HUES64 (cell line): ENCODE results near the gene PCSK1. TPM values are rescaled to one million over a fixed set of nuclear protein-coding genes. Genes with fewer than 3 reads are reported as not detected.

Source experiments
- H3K27ac ChIP-seq: 2 replicates; pipeline ENCODE4 v1.7.0; 2013; ENCODE audit warnings: low read depth, low read length, inconsistent platforms
- H3K27me3 ChIP-seq: 2 replicates; pipeline ENCODE4 v1.6.1; 2013; ENCODE audit warnings: mild to moderate bottlenecking, low read length; ENCODE audit not compliant: insufficient read depth
- H3K36me3 ChIP-seq: 2 replicates; pipeline ENCODE4 v1.6.1; 2013; ENCODE audit warnings: mild to moderate bottlenecking, low read length; ENCODE audit not compliant: insufficient read depth
- H3K4me1 ChIP-seq: 2 replicates; pipeline ENCODE4 v1.6.1; 2013; ENCODE audit warnings: mild to moderate bottlenecking, low read length, moderate library complexity; ENCODE audit not compliant: insufficient read depth
- H3K4me3 ChIP-seq: 2 replicates; pipeline ENCODE4 v1.5.1; 2013; ENCODE audit warnings: mild to moderate bottlenecking, low read length, moderate library complexity
- H3K9ac ChIP-seq: 2 replicates; pipeline ENCODE4 v1.6.1; 2013; ENCODE audit warnings: mild to moderate bottlenecking, low read depth, low read length
- H3K9me3 ChIP-seq: 2 replicates; pipeline ENCODE4 v1.6.1; 2013; ENCODE audit warnings: low read depth, low read length; ENCODE audit not compliant: insufficient read depth
- WGBS: fragments of 150-250, 120-280 bp; methylation state at CpG from one replicate; pipeline ENCODE4 v1.1.7; 2013; ENCODE audit warnings: missing lambda C conversion rate; 5-methylcytosine and 5-hydroxymethylcytosine counted together
- polyA plus RNA-seq, 2 experiments: library from polyadenylated mRNA; stranded (reverse); fragments of 50-300 nt; gene quantifications; one replicate each; pipeline ENCODE4 v1.2.3, GENCODE V29; 2013

Gene PCSK1
- polyA plus RNA-seq (2013, experiment 1 of 2), result 1.00 TPM
- 0.95 TPM for polyA plus RNA-seq (2013, experiment 2 of 2)

DNA sequence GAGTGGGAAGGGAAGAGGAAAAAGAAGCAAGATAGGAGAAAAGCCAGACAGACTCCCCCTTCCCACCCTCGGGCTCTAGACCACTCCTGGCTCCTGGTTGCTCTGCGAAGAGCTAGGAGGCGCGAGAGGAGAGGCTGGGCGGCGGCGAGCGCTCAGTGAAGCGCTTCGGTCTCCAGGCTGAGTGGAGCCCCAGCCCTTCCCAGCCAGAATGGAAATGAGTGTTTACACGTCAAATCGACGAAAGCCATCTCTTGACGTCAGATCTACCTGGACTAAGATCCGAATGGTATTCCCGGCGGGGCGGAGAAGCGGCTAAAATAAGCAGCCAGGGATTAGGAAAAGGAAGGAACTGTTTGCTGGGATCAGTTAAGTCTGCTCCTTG, at the start of gene PCSK1:
TSS of gene PCSK1 (minus strand) at position 183 of the 382 bp plus-strand sequence. CDS start 206 bp downstream, outside the sequence.
- H3K27ac ChIP-seq, result no peak within 1 kb of the TSS
- H3K4me3 ChIP-seq, result peak within 1 kb of the TSS; percentile 64
- peaks cover 66% of the 10 kb centered on the region for H3K27me3 ChIP-seq
- 0 out of 2 replicates have a peak within 1 kb of the TSS, but pooled peaks have one; percentile 35 for H3K9ac ChIP-seq
- no peaks in the 10 kb centered on the region for H3K9me3 ChIP-seq
- peaks cover 26% of the 10 kb centered on the region for H3K4me1 ChIP-seq
- no peaks in the 10 kb centered on the region for H3K36me3 ChIP-seq
- WGBS, result under 1% methylated on average over 19 of the region's 19 CpGs

DNA sequence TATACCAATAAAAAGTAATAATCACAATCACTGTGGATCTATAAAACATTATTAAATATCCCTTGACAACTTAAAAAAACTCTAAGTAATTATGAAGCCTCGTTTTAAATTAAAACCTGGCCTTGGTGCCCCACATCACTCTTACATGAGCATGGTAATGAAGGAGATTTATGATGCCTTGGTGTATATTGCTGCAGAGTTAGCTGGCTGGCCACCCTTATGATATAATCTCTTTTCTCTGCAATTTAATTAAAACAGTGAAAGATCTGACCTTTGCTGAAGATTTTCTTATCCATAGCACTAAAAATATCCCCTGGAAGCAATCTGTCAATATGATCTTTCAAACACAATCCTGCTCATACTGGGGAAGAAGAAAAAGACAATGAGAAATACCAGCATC, 48.8 kb upstream of the PCSK1 start:
- H3K36me3 ChIP-seq, result no peaks in the 10 kb centered on the region
- H3K9me3 ChIP-seq, result no peaks in the 10 kb centered on the region
- no peak overlapping the region for H3K4me3 ChIP-seq
- no peaks in the 10 kb centered on the region for H3K4me1 ChIP-seq
- 80% methylated on average over 1 of the region's 1 CpG for WGBS
- no peak overlapping the region for H3K9ac ChIP-seq
- no peaks in the 10 kb centered on the region for H3K27me3 ChIP-seq
- H3K27ac ChIP-seq, result no peak overlapping the region

DNA sequence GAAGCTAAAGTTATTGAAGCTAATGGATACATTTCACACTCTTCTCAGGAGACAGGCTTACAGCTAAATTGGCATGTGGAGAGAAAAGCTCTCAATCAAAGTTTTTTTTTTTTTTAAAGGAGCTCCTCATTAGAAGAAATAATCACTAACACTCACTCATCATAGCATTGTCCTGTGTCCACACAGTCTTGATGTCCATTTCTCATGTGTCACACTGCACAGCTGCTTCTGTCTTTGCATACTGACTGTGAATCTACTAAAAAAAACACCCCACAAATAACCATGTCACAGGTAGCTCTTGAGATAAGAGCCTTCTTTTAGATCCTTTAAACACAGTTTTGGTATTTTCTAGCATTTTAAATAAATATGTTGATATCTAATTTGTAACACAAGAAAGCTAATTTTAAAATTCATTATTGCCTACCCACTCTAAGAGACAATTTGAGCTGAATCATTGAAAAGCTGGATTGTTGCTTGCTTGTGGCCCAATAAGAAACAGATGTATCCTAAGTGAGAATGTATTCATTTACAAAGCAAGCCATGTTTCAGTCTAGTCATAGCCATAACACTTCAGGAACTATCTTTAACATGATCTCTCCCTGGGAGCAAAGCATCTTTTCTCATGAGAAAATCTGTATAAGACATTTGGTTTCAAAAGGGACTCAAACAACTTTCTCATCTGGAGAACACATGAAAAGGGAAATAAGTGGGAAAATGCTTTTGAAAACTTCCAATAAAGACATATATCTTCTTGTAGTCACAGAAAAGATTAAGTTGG, 48.1 kb upstream of the PCSK1 start:
- Histone ChIP-seq H3K27me3 (no peaks in the 10 kb centered on the region), H3K36me3 (no peaks in the 10 kb centered on the region), H3K4me3 (no peak overlapping the region), H3K9me3 (no peaks in the 10 kb centered on the region), H3K9ac (no peak overlapping the region), H3K27ac (no peak overlapping the region), H3K4me1 (no peaks in the 10 kb centered on the region)

DNA sequence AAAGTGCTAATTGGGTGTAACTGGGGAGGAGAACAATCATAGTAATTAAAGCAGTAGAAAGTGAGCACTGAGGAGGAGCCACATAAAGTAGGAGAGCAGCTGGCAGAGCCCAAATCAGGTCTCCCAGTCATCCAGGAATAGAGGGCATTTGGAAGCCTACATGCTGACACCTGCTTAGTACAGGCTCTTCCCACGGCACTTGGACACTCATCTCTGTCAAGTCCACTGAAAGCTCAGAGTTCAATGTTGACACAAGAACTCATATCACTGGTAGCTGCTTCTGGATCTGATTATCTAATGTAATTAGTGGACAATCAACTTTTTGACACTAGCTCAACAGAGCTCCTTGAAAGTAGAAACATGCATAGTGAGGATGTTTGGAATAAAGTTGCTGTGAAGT, 45.9 kb upstream of the PCSK1 start:
- no peaks in the 10 kb centered on the region for H3K4me1 ChIP-seq
- no peaks in the 10 kb centered on the region for H3K27me3 ChIP-seq
- 94% methylated on average over 1 of the region's 1 CpG for WGBS

DNA sequence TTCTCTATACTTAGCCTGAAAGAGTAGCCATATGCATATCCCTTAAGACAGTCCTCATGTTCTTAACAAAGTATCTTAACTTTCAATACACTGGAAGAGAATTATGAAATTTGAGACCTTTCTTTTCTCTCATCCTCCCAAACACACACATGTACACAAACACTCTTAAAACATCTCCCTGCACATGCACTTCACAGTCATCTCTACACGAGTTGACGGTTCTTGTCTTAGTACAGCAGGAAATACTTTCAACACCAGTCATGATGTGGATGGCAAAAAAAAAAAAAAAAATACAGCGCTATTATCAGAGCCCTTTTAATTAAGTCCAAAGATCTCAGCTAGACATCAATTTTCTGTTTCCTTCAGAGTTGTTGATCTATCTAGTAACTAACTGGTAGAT, 43.6 kb upstream of the PCSK1 start:
- no peaks in the 10 kb centered on the region for H3K27me3 ChIP-seq
- H3K36me3 ChIP-seq, result no peaks in the 10 kb centered on the region
- H3K9me3 ChIP-seq, result no peaks in the 10 kb centered on the region
- H3K27ac ChIP-seq, result no peak overlapping the region
- H3K9ac ChIP-seq, result no peak overlapping the region
- no peak overlapping the region for H3K4me3 ChIP-seq
- 99% methylated on average over 3 of the region's 3 CpGs for WGBS
- H3K4me1 ChIP-seq, result no peaks in the 10 kb centered on the region

More for the DNA sequence above, 45.9 kb upstream of the PCSK1 start:
- Histone ChIP-seq H3K36me3 (no peaks in the 10 kb centered on the region), H3K9ac (no peak overlapping the region), H3K9me3 (no peaks in the 10 kb centered on the region), H3K27ac (no peak overlapping the region), H3K4me3 (no peak overlapping the region)

DNA sequence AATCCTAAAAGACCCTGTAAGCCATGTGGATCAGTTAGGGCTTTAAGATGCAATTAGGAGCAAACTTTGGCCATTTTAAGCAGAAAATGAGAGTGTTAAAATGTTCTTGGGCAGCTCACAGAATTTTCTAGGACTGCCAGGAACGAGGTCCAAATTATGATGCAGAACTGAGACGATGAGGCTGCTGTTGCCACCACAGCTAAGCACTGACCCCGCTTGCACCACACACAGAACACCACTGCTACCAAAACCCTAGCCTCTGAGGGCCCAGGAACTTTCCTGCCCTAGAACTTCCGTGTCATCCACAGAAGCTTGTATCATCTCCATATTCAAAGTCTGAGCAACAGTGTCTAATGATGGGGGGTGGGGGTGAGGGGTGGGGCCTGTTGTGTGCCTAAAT, 41.0 kb upstream of the PCSK1 start:
- 93% methylated on average over 4 of the region's 4 CpGs for WGBS
- Histone ChIP-seq H3K27ac (no peak overlapping the region), H3K36me3 (no peaks in the 10 kb centered on the region), H3K4me1 (peaks cover 15% of the 10 kb centered on the region), H3K9ac (no peak overlapping the region), H3K4me3 (no peak overlapping the region), H3K27me3 (no peaks in the 10 kb centered on the region), H3K9me3 (no peaks in the 10 kb centered on the region)

DNA sequence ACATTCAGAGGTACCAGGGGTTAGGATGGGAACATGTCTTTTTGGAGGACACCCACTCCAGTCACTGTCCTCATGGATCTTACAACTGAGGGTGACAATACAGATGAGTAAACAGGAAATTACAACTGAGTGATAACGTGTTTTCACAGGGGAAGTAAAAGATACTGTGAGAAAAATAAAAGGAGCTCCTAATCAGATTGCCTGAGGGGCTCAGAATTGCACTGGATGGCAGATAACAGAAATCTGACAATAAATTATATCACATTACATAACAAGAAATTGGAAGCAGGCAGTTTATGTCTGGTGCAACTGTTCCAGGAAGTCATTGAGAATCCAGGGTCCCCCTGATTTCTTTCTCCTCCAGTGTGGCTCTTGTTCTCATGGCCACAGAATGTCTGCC, 40.1 kb upstream of the PCSK1 start:
- no peaks in the 10 kb centered on the region for H3K36me3 ChIP-seq
- no peak overlapping the region for H3K9ac ChIP-seq
- no peaks in the 10 kb centered on the region for H3K9me3 ChIP-seq
- H3K4me3 ChIP-seq, result no peak overlapping the region
- 95% methylated on average over 1 of the region's 1 CpG for WGBS
- H3K27me3 ChIP-seq, result no peaks in the 10 kb centered on the region
- H3K27ac ChIP-seq, result no peak overlapping the region
- peaks cover 15% of the 10 kb centered on the region for H3K4me1 ChIP-seq

DNA sequence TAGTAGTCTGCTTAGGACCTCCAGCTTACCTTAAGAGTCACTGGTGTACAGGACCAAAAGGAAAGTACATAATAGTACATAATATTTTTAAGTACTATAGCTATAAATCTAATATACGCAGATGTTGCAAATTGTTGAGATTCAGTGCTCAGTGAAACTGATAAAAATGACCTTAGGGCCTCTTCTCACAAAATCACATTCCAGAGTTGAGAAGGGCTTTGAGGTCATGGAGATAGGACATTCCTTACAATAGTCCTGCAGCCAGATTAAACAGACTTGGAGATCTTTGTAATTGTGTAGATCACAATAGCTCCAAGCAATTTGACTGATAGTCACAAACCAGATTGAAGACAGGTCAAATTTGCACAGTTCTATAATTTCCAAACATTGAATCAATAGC, 37.7 kb upstream of the PCSK1 start:
- no peaks in the 10 kb centered on the region for H3K9me3 ChIP-seq
- 100% methylated on average over 1 of the region's 1 CpG for WGBS
- no peak overlapping the region for H3K27ac ChIP-seq
- no peak overlapping the region for H3K4me3 ChIP-seq
- no peaks in the 10 kb centered on the region for H3K27me3 ChIP-seq
- H3K9ac ChIP-seq, result no peak overlapping the region
- no peaks in the 10 kb centered on the region for H3K36me3 ChIP-seq
- H3K4me1 ChIP-seq, result peaks cover 15% of the 10 kb centered on the region

DNA sequence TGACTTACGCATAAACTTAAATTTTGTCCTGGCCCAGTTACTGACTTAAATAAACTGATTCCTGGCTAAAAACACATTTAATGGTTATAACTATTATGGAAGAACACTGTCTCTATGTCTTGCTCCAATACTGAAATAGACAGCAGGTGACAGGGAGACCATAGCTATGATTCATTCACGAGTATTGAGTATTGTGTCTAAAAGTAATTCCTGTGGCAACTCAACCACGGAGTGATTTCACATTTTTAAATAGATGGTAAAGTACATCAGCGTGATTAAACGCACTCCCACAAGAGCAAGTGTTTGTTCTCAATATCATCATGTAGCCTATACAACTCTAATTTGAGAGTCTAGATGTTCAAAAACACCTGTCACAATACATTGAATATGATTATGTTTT, 35.9 kb upstream of the PCSK1 start:
- Histone ChIP-seq H3K27ac (no peak overlapping the region), H3K4me3 (no peak overlapping the region), H3K36me3 (no peaks in the 10 kb centered on the region), H3K9me3 (no peaks in the 10 kb centered on the region), H3K9ac (no peak overlapping the region), H3K27me3 (no peaks in the 10 kb centered on the region), H3K4me1 (peaks cover 15% of the 10 kb centered on the region)
- whole genome bisulfite sequencing, result 95% methylated on average over 5 of the region's 5 CpGs

DNA sequence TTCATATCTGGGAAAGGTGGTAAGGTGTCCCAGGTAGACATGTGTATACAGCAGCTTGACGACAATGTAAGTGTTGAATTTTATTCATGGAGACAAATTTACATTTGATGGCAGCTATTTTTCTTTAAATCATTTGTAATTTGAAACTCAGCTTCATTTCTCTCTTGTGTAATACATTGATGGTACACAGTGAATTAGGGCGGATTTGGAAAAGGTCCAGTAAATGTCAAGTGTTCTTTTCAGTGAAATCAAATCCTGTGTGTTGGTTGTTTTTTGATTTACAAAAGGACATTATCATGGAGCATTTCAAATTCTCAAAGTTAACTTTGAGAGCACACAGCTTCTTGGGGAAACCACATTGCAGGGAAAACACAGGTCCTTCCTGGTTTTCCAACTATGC, 30.0 kb upstream of the PCSK1 start:
- no peaks in the 10 kb centered on the region for H3K4me1 ChIP-seq
- H3K36me3 ChIP-seq, result no peaks in the 10 kb centered on the region
- H3K4me3 ChIP-seq, result no peak overlapping the region
- no peaks in the 10 kb centered on the region for H3K27me3 ChIP-seq
- H3K9ac ChIP-seq, result no peak overlapping the region
- H3K27ac ChIP-seq, result no peak overlapping the region
- 92% methylated on average over 2 of the region's 2 CpGs for WGBS
- H3K9me3 ChIP-seq, result no peaks in the 10 kb centered on the region

DNA sequence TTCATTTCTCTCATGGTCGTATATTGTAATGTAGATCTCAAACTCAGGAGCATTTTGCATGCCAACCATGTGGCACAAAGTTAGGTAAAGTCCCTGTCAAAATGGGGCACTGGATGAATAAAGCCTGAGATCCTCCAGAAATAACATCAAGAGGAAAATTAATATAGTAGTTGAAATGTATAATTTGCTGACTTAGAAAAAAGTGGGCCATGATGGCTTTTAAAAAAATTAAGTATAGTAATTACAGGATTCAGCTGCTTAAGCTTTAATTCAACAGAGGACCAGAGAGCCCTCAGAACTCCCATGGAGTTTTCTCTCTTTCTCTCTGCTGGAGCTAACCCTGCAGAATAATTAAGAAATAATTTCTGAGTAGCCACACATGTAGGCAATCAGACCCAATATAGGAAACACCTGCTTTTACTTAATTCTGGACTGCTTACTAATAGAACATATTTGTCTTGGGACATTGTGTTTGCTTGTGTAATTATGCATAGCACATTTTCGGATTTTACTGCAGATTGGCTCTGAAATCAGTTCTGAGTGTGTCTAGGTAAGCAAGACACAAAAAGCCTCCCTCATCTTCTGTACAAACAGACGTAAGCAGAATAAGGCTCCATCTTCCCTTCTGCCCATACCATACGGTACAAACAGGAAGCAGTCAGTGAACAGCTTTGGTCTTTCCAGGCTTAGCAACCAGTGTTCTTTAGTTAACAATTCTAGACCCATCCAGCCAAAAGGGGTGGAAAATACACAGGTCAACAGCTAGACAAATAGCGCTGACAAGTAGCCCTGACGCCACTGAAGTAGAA, 26.5 kb upstream of the PCSK1 start:
- Histone ChIP-seq H3K36me3 (no peaks in the 10 kb centered on the region), H3K9ac (no peak overlapping the region), H3K4me3 (no peak overlapping the region), H3K4me1 (no peaks in the 10 kb centered on the region), H3K27me3 (no peaks in the 10 kb centered on the region), H3K27ac (no peak overlapping the region), H3K9me3 (no peaks in the 10 kb centered on the region)
- 94% methylated on average over 6 of the region's 6 CpGs for WGBS
